Chondrocyte (in vitro differentiated cells): Measurements from ENCODE around the gene MOB3C. TPM values are rescaled to one million over a fixed set of nuclear protein-coding genes. Genes with fewer than 3 reads are reported as not detected.

ENCODE experiments used
- DNase-seq: peaks from one replicate; pipeline ENCODE4 v3.0.0; 2021; ENCODE audit warnings: mixed read lengths, low spot score
- H3K27ac Mint-ChIP-seq: one replicate; pipeline ENCODE4 v1.8.0; 2021; ENCODE audit warnings: mild to moderate bottlenecking, moderate library complexity, mixed read lengths; ENCODE audit not compliant: unreplicated experiment
- H3K27me3 Mint-ChIP-seq: 2 replicates; pipeline ENCODE4 v1.8.0; 2021; ENCODE audit warnings: low read depth, mixed read lengths
- H3K36me3 Mint-ChIP-seq: 2 replicates; pipeline ENCODE4 v1.8.0; 2021; ENCODE audit warnings: low read depth, mixed read lengths
- H3K4me1 Mint-ChIP-seq: 2 replicates; pipeline ENCODE4 v1.8.0; 2021; ENCODE audit warnings: low read depth, mild to moderate bottlenecking, mixed read lengths
- H3K4me3 Mint-ChIP-seq: one replicate; pipeline ENCODE4 v1.8.0; 2021; ENCODE audit warnings: mild to moderate bottlenecking, moderate library complexity, mixed read lengths; ENCODE audit not compliant: unreplicated experiment
- H3K9me3 Mint-ChIP-seq: 2 replicates; pipeline ENCODE4 v1.8.0; 2021; ENCODE audit warnings: low read depth, mixed read lengths
- CTCF ChIP-seq: fragments of 200-600 bp; sonication (generic); IDR thresholded peaks from 2 replicates; pipeline ENCODE4 v1.5.0; 2021; ENCODE audit warnings: antibody characterized with exemption, mild to moderate bottlenecking, moderate library complexity
- total RNA-seq: library from RNA; stranded (reverse); gene quantifications from 3 replicates; pipeline ENCODE4 v1.2.1, GENCODE V29; 2021

MOB3C gene
- total RNA-seq, 1 donor from 2014 or later = 6.2 TPM

GRCh38 chr1:46569884-46570725, 46.5 kb downstream of the MOB3C start:
- Mint-ChIP-seq H3K27ac (no peak overlapping the region), H3K4me1 (no peaks in the 10 kb centered on the region), H3K4me3 (no peak overlapping the region), H3K27me3 (no peaks in the 10 kb centered on the region), H3K36me3 (peaks cover 21% of the 10 kb centered on the region), H3K9me3 (no peaks in the 10 kb centered on the region)
- no peak for DNase-seq
- TF ChIP-seq CTCF = no peak

GRCh38 chr1:46569116-46569515, 47.5 kb downstream of the MOB3C start:
- DNase-seq = no peak
- H3K27me3 Mint-ChIP-seq = no peaks in the 10 kb centered on the region
- H3K27ac Mint-ChIP-seq = no peak overlapping the region
- no peaks in the 10 kb centered on the region for H3K9me3 Mint-ChIP-seq
- TF ChIP-seq CTCF = no peak
- H3K36me3 Mint-ChIP-seq = peaks cover 22% of the 10 kb centered on the region
- H3K4me3 Mint-ChIP-seq = no peak overlapping the region
- no peaks in the 10 kb centered on the region for H3K4me1 Mint-ChIP-seq

GRCh38 chr1:46568461-46568891, 48.1 kb downstream of the MOB3C start:
- DNase-seq = no peak
- H3K4me1 Mint-ChIP-seq = no peaks in the 10 kb centered on the region
- H3K27me3 Mint-ChIP-seq = no peaks in the 10 kb centered on the region
- H3K4me3 Mint-ChIP-seq = no peak overlapping the region
- H3K9me3 Mint-ChIP-seq = no peaks in the 10 kb centered on the region
- no peak for TF ChIP-seq CTCF
- no peak overlapping the region for H3K27ac Mint-ChIP-seq
- peaks cover 22% of the 10 kb centered on the region for H3K36me3 Mint-ChIP-seq

GRCh38 chr1:46563341-46563740, 53.3 kb downstream of the MOB3C start:
- Mint-ChIP-seq H3K9me3 (no peaks in the 10 kb centered on the region), H3K4me1 (no peaks in the 10 kb centered on the region), H3K4me3 (no peak overlapping the region), H3K27ac (no peak overlapping the region), H3K36me3 (peaks cover 31% of the 10 kb centered on the region), H3K27me3 (no peaks in the 10 kb centered on the region)
- no peak for DNase-seq
- no peak for TF ChIP-seq CTCF

- H3K4me3 Mint-ChIP-seq = no peak overlapping the region
- H3K9me3 Mint-ChIP-seq = no peaks in the 10 kb centered on the region
- H3K36me3 Mint-ChIP-seq = peaks cover 30% of the 10 kb centered on the region
- no peak for TF ChIP-seq CTCF
- DNase-seq = no peak
- no peaks in the 10 kb centered on the region for H3K4me1 Mint-ChIP-seq
- H3K27me3 Mint-ChIP-seq = no peaks in the 10 kb centered on the region
- no peak overlapping the region for H3K27ac Mint-ChIP-seq
Measured at GRCh38 chr1:46562498-46562897, 54.1 kb downstream of the MOB3C start.
